Osteoblast (primary cell): ENCODE data around the gene IARS1. TPM values are rescaled to one million over a fixed set of nuclear protein-coding genes. Genes with fewer than 3 reads are reported as not detected.

ENCODE experiments used
- DNase-seq: peaks from one replicate; pipeline ENCODE4 v3.0.0; 2011; ENCODE audit warnings: low spot score, mixed read lengths; ENCODE audit not compliant: insufficient read length; ENCODE audit errors: missing footprints
- H2AFZ ChIP-seq: 2 replicates; pipeline ENCODE4 v1.6.0; 2011; ENCODE audit warnings: mild to moderate bottlenecking, low read length
- H3K27ac ChIP-seq: 2 replicates; pipeline ENCODE4 v1.5.1; 2011; ENCODE audit warnings: mild to moderate bottlenecking, low read depth, low read length, moderate library complexity
- H3K27me3 ChIP-seq: 2 replicates; pipeline ENCODE4 v1.6.0; 2012; ENCODE audit warnings: mild to moderate bottlenecking, control low read depth, inconsistent platforms, low read length, moderate library complexity; ENCODE audit not compliant: insufficient read depth
- H3K36me3 ChIP-seq: 2 replicates; pipeline ENCODE4 v1.5.1; 2011; ENCODE audit warnings: mild to moderate bottlenecking, low read length, control low read depth, moderate library complexity; ENCODE audit not compliant: insufficient read depth
- H3K4me1 ChIP-seq: 2 replicates; pipeline ENCODE4 v1.5.1; 2011; ENCODE audit warnings: mild to moderate bottlenecking, low read length, control low read depth, moderate library complexity; ENCODE audit not compliant: insufficient read depth
- H3K4me2 ChIP-seq: 2 replicates; pipeline ENCODE4 v1.6.0; 2011; ENCODE audit warnings: mild to moderate bottlenecking, low read length; ENCODE audit not compliant: insufficient read depth
- H3K4me3 ChIP-seq: fragments of 200-600 bp; sonication (generic); 3 replicates; pipeline ENCODE4 v1.5.1; 2012; ENCODE audit warnings: mild to moderate bottlenecking, low read length, inconsistent platforms; ENCODE audit not compliant: insufficient read depth
- H3K79me2 ChIP-seq: 2 replicates; pipeline ENCODE4 v1.6.0; 2012; ENCODE audit warnings: mild to moderate bottlenecking, low read length, control low read depth, inconsistent platforms; ENCODE audit not compliant: insufficient read depth
- H3K9me3 ChIP-seq: 2 replicates; pipeline ENCODE4 v1.5.1; 2011; ENCODE audit warnings: low read depth, low read length, control low read depth
- H4K20me1 ChIP-seq: 2 replicates; pipeline ENCODE4 v1.6.0; 2012; ENCODE audit warnings: mild to moderate bottlenecking, low read length, control low read depth; ENCODE audit not compliant: insufficient read depth
- total RNA-seq: library from RNA; depleted of rRNA; stranded (reverse); fragments of >200 nt; gene quantifications from 2 replicates; pipeline ENCODE4 v1.2.3, GENCODE V29; 2012
- TF ChIP-seq, protein P1 (sequence below): IDR thresholded peaks from 2 replicates; pipeline ENCODE4 v1.5.1; 2011; ENCODE audit warnings: mild to moderate bottlenecking, low read depth, low read length, moderate library complexity; ENCODE audit errors: extremely low read depth

IARS1 gene
- total RNA-seq, 1 donor: 529 TPM

GRCh38 chr9:92297611-92298010 is 4.1 kb upstream of the IARS1 start:
- Histone ChIP-seq H4K20me1 (no peaks in the 10 kb centered on the region), H3K36me3 (peaks cover 57% of the 10 kb centered on the region), H3K4me2 (no peak overlapping the region), H3K4me1 (peaks cover 9% of the 10 kb centered on the region), H3K27ac (no peak overlapping the region), H2AFZ (no peak overlapping the region), H3K9me3 (no peaks in the 10 kb centered on the region), H3K27me3 (no peaks in the 10 kb centered on the region), H3K79me2 (peaks cover 15% of the 10 kb centered on the region), H3K4me3 (no peak overlapping the region)
- no peak for DNase-seq
- TF ChIP-seq, protein P1, sequence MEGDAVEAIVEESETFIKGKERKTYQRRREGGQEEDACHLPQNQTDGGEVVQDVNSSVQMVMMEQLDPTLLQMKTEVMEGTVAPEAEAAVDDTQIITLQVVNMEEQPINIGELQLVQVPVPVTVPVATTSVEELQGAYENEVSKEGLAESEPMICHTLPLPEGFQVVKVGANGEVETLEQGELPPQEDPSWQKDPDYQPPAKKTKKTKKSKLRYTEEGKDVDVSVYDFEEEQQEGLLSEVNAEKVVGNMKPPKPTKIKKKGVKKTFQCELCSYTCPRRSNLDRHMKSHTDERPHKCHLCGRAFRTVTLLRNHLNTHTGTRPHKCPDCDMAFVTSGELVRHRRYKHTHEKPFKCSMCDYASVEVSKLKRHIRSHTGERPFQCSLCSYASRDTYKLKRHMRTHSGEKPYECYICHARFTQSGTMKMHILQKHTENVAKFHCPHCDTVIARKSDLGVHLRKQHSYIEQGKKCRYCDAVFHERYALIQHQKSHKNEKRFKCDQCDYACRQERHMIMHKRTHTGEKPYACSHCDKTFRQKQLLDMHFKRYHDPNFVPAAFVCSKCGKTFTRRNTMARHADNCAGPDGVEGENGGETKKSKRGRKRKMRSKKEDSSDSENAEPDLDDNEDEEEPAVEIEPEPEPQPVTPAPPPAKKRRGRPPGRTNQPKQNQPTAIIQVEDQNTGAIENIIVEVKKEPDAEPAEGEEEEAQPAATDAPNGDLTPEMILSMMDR: no peak

DNA sequence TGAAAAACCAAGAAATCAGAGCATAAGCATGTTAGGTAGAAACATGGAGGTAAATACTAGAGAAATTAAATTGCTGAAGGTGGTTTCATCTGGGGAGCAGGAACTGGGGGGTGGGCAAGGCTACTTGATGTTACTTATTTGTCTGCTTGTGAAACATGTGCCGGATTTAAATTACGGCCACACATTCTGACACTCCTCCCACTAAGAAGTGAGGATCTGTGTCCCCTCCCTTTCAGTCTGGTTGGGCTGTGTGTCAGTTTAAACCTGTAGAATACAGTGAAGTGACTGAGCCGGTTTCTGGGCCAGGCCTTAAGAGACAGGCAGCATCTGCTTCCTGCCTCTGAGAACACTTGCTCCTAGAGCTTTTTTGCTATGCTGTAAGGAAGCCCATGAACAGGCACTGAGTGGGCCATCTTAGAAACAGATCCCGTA is 2.3 kb upstream of the IARS1 start:
- H3K4me3 ChIP-seq: no peak overlapping the region
- DNase-seq: no peak
- no peak overlapping the region for H3K27ac ChIP-seq
- H3K4me2 ChIP-seq: no peak overlapping the region
- TF ChIP-seq, protein P1: no peak
- H2AFZ ChIP-seq: no peak overlapping the region
- H3K36me3 ChIP-seq: peaks cover 45% of the 10 kb centered on the region
- peaks cover 10% of the 10 kb centered on the region for H4K20me1 ChIP-seq
- H3K27me3 ChIP-seq: no peaks in the 10 kb centered on the region
- peaks cover 20% of the 10 kb centered on the region for H3K4me1 ChIP-seq
- peaks cover 32% of the 10 kb centered on the region for H3K79me2 ChIP-seq
- H3K9me3 ChIP-seq: no peaks in the 10 kb centered on the region

- TF ChIP-seq, protein P1: no peak
- H2AFZ ChIP-seq: no peak overlapping the region
- peaks cover 40% of the 10 kb centered on the region for H3K36me3 ChIP-seq
- H3K27ac ChIP-seq: peak overlapping the region; percentile 93
- H4K20me1 ChIP-seq: peaks cover 11% of the 10 kb centered on the region
- no peak overlapping the region for H3K4me3 ChIP-seq
- no peaks in the 10 kb centered on the region for H3K27me3 ChIP-seq
- DNase-seq: no peak
- no peaks in the 10 kb centered on the region for H3K9me3 ChIP-seq
- H3K4me1 ChIP-seq: peaks cover 20% of the 10 kb centered on the region
- peaks cover 38% of the 10 kb centered on the region for H3K79me2 ChIP-seq
- H3K4me2 ChIP-seq: peak overlapping the region; percentile 86
These were observed 1.8 kb upstream of the IARS1 start for GRCh38 chr9:92295240-92295790.

- H3K4me3 ChIP-seq: peak overlapping the region; percentile 81
- no peaks in the 10 kb centered on the region for H3K9me3 ChIP-seq
- peak overlapping the region; percentile 88 for H2AFZ ChIP-seq
- H3K4me2 ChIP-seq: peak overlapping the region; percentile 86
- H3K36me3 ChIP-seq: peaks cover 38% of the 10 kb centered on the region
- H3K79me2 ChIP-seq: peaks cover 48% of the 10 kb centered on the region
- H4K20me1 ChIP-seq: peaks cover 14% of the 10 kb centered on the region
- peak overlapping the region; percentile 93 for H3K27ac ChIP-seq
- TF ChIP-seq, protein P1: no peak
- H3K4me1 ChIP-seq: peaks cover 23% of the 10 kb centered on the region
- DNase-seq: no peak
- H3K27me3 ChIP-seq: no peaks in the 10 kb centered on the region
These were observed 790 bp upstream of the IARS1 start for GRCh38 chr9:92294297-92294676.
